ENCODE data around the gene CDC42EP4. TPM values are rescaled to one million over a fixed set of nuclear protein-coding genes. Genes with fewer than 3 reads are reported as not detected.

CDC42EP4 gene
- total and polyA plus RNA-seq, 10 of the 15 experiments (the other 5 are each of a cell fraction or from before 2014, with no cell fraction given), result 0.05 to 7.1 (median 2.7) TPM

Other genes starting within 250 kb of the CDC42EP4 start
- gene SLC39A11, start 219.3 kb downstream of the CDC42EP4 start, total RNA-seq (2014; rRNA removed), result 14.1 and 14.2 TPM in 2 replicates
- 13.9 and 15.2 TPM in 2 replicates for gene SLC39A11, start 219.3 kb downstream of the CDC42EP4 start, total RNA-seq (2014; rRNA removed; fragmentation: Illumina TruSeq; extraction: Trizol)
- 22.1 and 23.8 TPM in 2 replicates for gene SLC39A11, start 219.3 kb downstream of the CDC42EP4 start, total RNA-seq (2021)
- gene SLC39A11, start 219.3 kb downstream of the CDC42EP4 start, polyA plus RNA-seq (2011; rRNA removed), result 12.3 and 13.6 TPM in 2 replicates
- 8.2 and 10.9 TPM in 2 replicates for gene SLC39A11, start 219.3 kb downstream of the CDC42EP4 start, polyA plus RNA-seq (2014; fragmentation: Illumina TruSeq; extraction: Trizol)
- gene SLC39A11, start 219.3 kb downstream of the CDC42EP4 start, polyA plus RNA-seq (2014; fragmentation: Nextera tagmentation; extraction: Ambion mirVana), result 10 to 100 TPM in 1 of 2 experiments, 1 to 10 TPM in 1; 8.6 to 11.7 TPM
- gene SLC39A11, start 219.3 kb downstream of the CDC42EP4 start, polyA plus RNA-seq (2014; rRNA removed), result 10.6 and 16.6 TPM in 2 replicates
- 10 to 100 TPM; 16.3 to 18.6 TPM for gene SLC39A11, start 219.3 kb downstream of the CDC42EP4 start, polyA plus RNA-seq (2016; fragmentation: Nextera tagmentation; extraction: Ambion mirVana)
- gene SSTR2, start 147.0 kb downstream of the CDC42EP4 start, total RNA-seq (2014; rRNA removed), result 1.9 and 2.2 TPM in 2 replicates
- 1.7 and 2.0 TPM in 2 replicates for gene SSTR2, start 147.0 kb downstream of the CDC42EP4 start, total RNA-seq (2014; rRNA removed; fragmentation: Illumina TruSeq; extraction: Trizol)
- 2.3 TPM in 2 replicates for gene SSTR2, start 147.0 kb downstream of the CDC42EP4 start, total RNA-seq (2021)
- 12.5 and 14.2 TPM in 2 replicates for gene SSTR2, start 147.0 kb downstream of the CDC42EP4 start, polyA plus RNA-seq (2011; rRNA removed)
- gene SSTR2, start 147.0 kb downstream of the CDC42EP4 start, polyA plus RNA-seq (2014; fragmentation: Illumina TruSeq; extraction: Trizol), result 1.7 TPM in 2 replicates
- under 1 TPM; 0.47 to 0.69 TPM for gene SSTR2, start 147.0 kb downstream of the CDC42EP4 start, polyA plus RNA-seq (2014; fragmentation: Nextera tagmentation; extraction: Ambion mirVana)
- 1.5 and 1.6 TPM in 2 replicates for gene SSTR2, start 147.0 kb downstream of the CDC42EP4 start, polyA plus RNA-seq (2014; rRNA removed)
- 1 to 10 TPM; 1.2 to 1.6 TPM for gene SSTR2, start 147.0 kb downstream of the CDC42EP4 start, polyA plus RNA-seq (2016; fragmentation: Nextera tagmentation; extraction: Ambion mirVana)
- gene COG1, start 118.9 kb downstream of the CDC42EP4 start, total RNA-seq (2014; rRNA removed), result 16.7 and 23.9 TPM in 2 replicates
- 13.4 and 16.0 TPM in 2 replicates for gene COG1, start 118.9 kb downstream of the CDC42EP4 start, total RNA-seq (2014; rRNA removed; fragmentation: Illumina TruSeq; extraction: Trizol)
- gene COG1, start 118.9 kb downstream of the CDC42EP4 start, total RNA-seq (2021), result 20.7 and 24.1 TPM in 2 replicates
- 11.9 and 21.1 TPM in 2 replicates for gene COG1, start 118.9 kb downstream of the CDC42EP4 start, polyA plus RNA-seq (2011; rRNA removed)
- gene COG1, start 118.9 kb downstream of the CDC42EP4 start, polyA plus RNA-seq (2014; fragmentation: Illumina TruSeq; extraction: Trizol), result 19.5 and 25.8 TPM in 2 replicates
- gene COG1, start 118.9 kb downstream of the CDC42EP4 start, polyA plus RNA-seq (2014; fragmentation: Nextera tagmentation; extraction: Ambion mirVana), result 10 to 100 TPM; 10.5 to 11.4 TPM
- gene COG1, start 118.9 kb downstream of the CDC42EP4 start, polyA plus RNA-seq (2014; rRNA removed), result 13.8 and 14.4 TPM in 2 replicates
- 10 to 100 TPM; 19.6 to 20.8 TPM for gene COG1, start 118.9 kb downstream of the CDC42EP4 start, polyA plus RNA-seq (2016; fragmentation: Nextera tagmentation; extraction: Ambion mirVana)
- gene CPSF4L, start 50.1 kb downstream of the CDC42EP4 start, total RNA-seq (2014; rRNA removed), result not detected in 2 replicates
- not detected in 2 replicates for gene CPSF4L, start 50.1 kb downstream of the CDC42EP4 start, total RNA-seq (2014; rRNA removed; fragmentation: Illumina TruSeq; extraction: Trizol)
- gene CPSF4L, start 50.1 kb downstream of the CDC42EP4 start, total RNA-seq (2021), result not detected in 2 replicates
- gene CPSF4L, start 50.1 kb downstream of the CDC42EP4 start, polyA plus RNA-seq (2011; rRNA removed), result not detected in 2 replicates
- not detected in 2 replicates for gene CPSF4L, start 50.1 kb downstream of the CDC42EP4 start, polyA plus RNA-seq (2014; fragmentation: Illumina TruSeq; extraction: Trizol)
- not detected for gene CPSF4L, start 50.1 kb downstream of the CDC42EP4 start, polyA plus RNA-seq (2014; fragmentation: Nextera tagmentation; extraction: Ambion mirVana)
- gene CPSF4L, start 50.1 kb downstream of the CDC42EP4 start, polyA plus RNA-seq (2014; rRNA removed), result not detected in 2 replicates
- gene CPSF4L, start 50.1 kb downstream of the CDC42EP4 start, polyA plus RNA-seq (2016; fragmentation: Nextera tagmentation; extraction: Ambion mirVana), result not detected

All from GM12878 (cell line).